ENCODE results near the gene RAB44. TPM values are rescaled to one million over a fixed set of nuclear protein-coding genes. Genes with fewer than 3 reads are reported as not detected.

Gene RAB44
- total RNA-seq, 1 experiment from 2014 or later = 0.11 TPM

DNA sequence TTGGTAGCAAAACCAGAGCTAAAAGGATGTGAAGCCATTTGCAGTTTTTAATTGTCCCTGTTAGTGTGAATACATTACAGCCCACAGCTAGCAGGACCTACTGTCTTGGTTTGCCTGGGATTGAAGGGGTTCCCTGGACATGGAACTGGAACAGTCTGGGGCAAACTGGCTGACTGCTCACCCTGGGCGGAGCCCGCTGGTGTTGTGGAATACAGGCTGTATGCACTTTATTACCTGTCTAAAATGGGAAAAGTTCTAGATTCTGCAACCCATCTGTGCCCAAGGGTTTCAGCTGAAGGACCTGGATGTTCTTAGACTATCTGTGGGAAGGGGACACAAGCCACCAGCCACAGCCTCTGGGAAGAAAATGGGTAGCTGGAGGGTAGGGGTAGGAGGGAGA, 31.3 kb upstream of the RAB44 start:
- TF ChIP-seq, protein P1, sequence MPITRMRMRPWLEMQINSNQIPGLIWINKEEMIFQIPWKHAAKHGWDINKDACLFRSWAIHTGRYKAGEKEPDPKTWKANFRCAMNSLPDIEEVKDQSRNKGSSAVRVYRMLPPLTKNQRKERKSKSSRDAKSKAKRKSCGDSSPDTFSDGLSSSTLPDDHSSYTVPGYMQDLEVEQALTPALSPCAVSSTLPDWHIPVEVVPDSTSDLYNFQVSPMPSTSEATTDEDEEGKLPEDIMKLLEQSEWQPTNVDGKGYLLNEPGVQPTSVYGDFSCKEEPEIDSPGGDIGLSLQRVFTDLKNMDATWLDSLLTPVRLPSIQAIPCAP (CRISPR knock-in tag; IDR thresholded peaks at IDR 0.05) = no peak
- TF ChIP-seq NFATC4 (CRISPR knock-in tag; IDR thresholded peaks at IDR 0.05) (no peak), ZNF121 (CRISPR knock-in tag; IDR thresholded peaks at IDR 0.05) (no peak), EMX1 (CRISPR knock-in tag; IDR thresholded peaks at IDR 0.05) (no peak), NFYB (CRISPR knock-in tag; conservative IDR thresholded peaks at IDR 0.05; ENCODE audit: low read depth) (no peak), ZNF263 (CRISPR knock-in tag; IDR thresholded peaks at IDR 0.05; ENCODE audit: low read depth) (no peak), ZNF396 (CRISPR knock-in tag; IDR thresholded peaks at IDR 0.05; ENCODE audit: borderline replicate concordance) (no peak), GABPB1 (CRISPR knock-in tag; IDR thresholded peaks at IDR 0.05) (no peak), IRF2 (CRISPR knock-in tag; IDR thresholded peaks at IDR 0.05; ENCODE audit: borderline replicate concordance, low read depth) (no peak), ATF1 (CRISPR knock-in tag; IDR thresholded peaks at IDR 0.05) (no peak), GTF2I (CRISPR knock-in tag; conservative IDR thresholded peaks at IDR 0.05) (no peak), JAZF1 (CRISPR knock-in tag; IDR thresholded peaks at IDR 0.05) (no peak), CREM (CRISPR knock-in tag; IDR thresholded peaks at IDR 0.05) (no peak), MYBL2 (CRISPR knock-in tag; IDR thresholded peaks at IDR 0.05) (no peak)
- TF ChIP-seq, protein P2, sequence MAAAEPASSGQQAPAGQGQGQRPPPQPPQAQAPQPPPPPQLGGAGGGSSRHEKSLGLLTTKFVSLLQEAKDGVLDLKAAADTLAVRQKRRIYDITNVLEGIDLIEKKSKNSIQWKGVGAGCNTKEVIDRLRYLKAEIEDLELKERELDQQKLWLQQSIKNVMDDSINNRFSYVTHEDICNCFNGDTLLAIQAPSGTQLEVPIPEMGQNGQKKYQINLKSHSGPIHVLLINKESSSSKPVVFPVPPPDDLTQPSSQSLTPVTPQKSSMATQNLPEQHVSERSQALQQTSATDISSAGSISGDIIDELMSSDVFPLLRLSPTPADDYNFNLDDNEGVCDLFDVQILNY (CRISPR knock-in tag; IDR thresholded peaks at IDR 0.05) = no peak
- TF ChIP-seq, protein P3, sequence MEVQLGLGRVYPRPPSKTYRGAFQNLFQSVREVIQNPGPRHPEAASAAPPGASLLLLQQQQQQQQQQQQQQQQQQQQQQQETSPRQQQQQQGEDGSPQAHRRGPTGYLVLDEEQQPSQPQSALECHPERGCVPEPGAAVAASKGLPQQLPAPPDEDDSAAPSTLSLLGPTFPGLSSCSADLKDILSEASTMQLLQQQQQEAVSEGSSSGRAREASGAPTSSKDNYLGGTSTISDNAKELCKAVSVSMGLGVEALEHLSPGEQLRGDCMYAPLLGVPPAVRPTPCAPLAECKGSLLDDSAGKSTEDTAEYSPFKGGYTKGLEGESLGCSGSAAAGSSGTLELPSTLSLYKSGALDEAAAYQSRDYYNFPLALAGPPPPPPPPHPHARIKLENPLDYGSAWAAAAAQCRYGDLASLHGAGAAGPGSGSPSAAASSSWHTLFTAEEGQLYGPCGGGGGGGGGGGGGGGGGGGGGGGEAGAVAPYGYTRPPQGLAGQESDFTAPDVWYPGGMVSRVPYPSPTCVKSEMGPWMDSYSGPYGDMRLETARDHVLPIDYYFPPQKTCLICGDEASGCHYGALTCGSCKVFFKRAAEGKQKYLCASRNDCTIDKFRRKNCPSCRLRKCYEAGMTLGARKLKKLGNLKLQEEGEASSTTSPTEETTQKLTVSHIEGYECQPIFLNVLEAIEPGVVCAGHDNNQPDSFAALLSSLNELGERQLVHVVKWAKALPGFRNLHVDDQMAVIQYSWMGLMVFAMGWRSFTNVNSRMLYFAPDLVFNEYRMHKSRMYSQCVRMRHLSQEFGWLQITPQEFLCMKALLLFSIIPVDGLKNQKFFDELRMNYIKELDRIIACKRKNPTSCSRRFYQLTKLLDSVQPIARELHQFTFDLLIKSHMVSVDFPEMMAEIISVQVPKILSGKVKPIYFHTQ (CRISPR knock-in tag; IDR thresholded peaks at IDR 0.05) = no peak
- TF ChIP-seq, protein P4, sequence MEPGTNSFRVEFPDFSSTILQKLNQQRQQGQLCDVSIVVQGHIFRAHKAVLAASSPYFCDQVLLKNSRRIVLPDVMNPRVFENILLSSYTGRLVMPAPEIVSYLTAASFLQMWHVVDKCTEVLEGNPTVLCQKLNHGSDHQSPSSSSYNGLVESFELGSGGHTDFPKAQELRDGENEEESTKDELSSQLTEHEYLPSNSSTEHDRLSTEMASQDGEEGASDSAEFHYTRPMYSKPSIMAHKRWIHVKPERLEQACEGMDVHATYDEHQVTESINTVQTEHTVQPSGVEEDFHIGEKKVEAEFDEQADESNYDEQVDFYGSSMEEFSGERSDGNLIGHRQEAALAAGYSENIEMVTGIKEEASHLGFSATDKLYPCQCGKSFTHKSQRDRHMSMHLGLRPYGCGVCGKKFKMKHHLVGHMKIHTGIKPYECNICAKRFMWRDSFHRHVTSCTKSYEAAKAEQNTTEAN (CRISPR knock-in tag; IDR thresholded peaks at IDR 0.05) = no peak
- TF ChIP-seq, protein P5, sequence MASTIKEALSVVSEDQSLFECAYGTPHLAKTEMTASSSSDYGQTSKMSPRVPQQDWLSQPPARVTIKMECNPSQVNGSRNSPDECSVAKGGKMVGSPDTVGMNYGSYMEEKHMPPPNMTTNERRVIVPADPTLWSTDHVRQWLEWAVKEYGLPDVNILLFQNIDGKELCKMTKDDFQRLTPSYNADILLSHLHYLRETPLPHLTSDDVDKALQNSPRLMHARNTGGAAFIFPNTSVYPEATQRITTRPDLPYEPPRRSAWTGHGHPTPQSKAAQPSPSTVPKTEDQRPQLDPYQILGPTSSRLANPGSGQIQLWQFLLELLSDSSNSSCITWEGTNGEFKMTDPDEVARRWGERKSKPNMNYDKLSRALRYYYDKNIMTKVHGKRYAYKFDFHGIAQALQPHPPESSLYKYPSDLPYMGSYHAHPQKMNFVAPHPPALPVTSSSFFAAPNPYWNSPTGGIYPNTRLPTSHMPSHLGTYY (CRISPR knock-in tag; IDR thresholded peaks at IDR 0.05) = no peak
- TF ChIP-seq, protein P6, sequence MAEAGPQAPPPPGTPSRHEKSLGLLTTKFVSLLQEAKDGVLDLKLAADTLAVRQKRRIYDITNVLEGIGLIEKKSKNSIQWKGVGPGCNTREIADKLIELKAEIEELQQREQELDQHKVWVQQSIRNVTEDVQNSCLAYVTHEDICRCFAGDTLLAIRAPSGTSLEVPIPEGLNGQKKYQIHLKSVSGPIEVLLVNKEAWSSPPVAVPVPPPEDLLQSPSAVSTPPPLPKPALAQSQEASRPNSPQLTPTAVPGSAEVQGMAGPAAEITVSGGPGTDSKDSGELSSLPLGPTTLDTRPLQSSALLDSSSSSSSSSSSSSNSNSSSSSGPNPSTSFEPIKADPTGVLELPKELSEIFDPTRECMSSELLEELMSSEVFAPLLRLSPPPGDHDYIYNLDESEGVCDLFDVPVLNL (CRISPR knock-in tag; IDR thresholded peaks at IDR 0.05; ENCODE audit: borderline replicate concordance, low read depth) = no peak
- TF ChIP-seq, protein P7, sequence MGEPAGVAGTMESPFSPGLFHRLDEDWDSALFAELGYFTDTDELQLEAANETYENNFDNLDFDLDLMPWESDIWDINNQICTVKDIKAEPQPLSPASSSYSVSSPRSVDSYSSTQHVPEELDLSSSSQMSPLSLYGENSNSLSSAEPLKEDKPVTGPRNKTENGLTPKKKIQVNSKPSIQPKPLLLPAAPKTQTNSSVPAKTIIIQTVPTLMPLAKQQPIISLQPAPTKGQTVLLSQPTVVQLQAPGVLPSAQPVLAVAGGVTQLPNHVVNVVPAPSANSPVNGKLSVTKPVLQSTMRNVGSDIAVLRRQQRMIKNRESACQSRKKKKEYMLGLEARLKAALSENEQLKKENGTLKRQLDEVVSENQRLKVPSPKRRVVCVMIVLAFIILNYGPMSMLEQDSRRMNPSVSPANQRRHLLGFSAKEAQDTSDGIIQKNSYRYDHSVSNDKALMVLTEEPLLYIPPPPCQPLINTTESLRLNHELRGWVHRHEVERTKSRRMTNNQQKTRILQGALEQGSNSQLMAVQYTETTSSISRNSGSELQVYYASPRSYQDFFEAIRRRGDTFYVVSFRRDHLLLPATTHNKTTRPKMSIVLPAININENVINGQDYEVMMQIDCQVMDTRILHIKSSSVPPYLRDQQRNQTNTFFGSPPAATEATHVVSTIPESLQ (CRISPR knock-in tag; IDR thresholded peaks at IDR 0.05) = no peak
- H3K4me3 Mint-ChIP-seq = peak overlapping the region; percentile 20; the same call in 1 of the 2 replicates
- no peak for DNase-seq (ENCODE audit: low spot score)
- CTCF ChIA-PET = interaction anchor here (1.1 to 2.1 kb wide), 4 partner anchors 13 to 116 kb away, joined by 5 to 20 read pairs (median 6); partner anchors contain the start of gene CDKN1A
- no peaks in the 10 kb centered on the region for H3K27me3 Mint-ChIP-seq (ENCODE audit: low read depth)
- no peaks in the 10 kb centered on the region for H3K36me3 Mint-ChIP-seq
- peaks cover 8% of the 10 kb centered on the region; the same call in 1 of the 2 replicates for H3K9me3 Mint-ChIP-seq
- peak overlapping the region; percentile 91 for H3K27ac Mint-ChIP-seq
- ATAC-seq = no peak
- H3K4me1 Mint-ChIP-seq = peaks cover 58% of the 10 kb centered on the region
- POLR2A ChIA-PET = interaction anchor here (2.2 kb wide), 1 partner anchor 12 kb away, joined by 12 read pairs; the partner anchor contains the start of gene CDKN1A

All from WTC11 (cell line).